HuH-7 (cell line): ENCODE measurements around the gene COMMD9.
A peak's percentile ranks its signal among the peaks of the same experiment; 100 is the strongest.
"Not testable (repeated sequence)": the region's sequence is repeated elsewhere in the genome, so short reads cannot be mapped to it uniquely, and the experiment has no call there.

ENCODE experiments used
- DNase-seq: peaks from one replicate; pipeline ENCODE4 v3.0.0; 2011; ENCODE audit warnings: low spot score

Gene COMMD9

GRCh38 chr11:36289226-36289852 is at the start of gene COMMD9:
Gene COMMD9 (minus strand): TSS chr11:36289424. CDS start chr11:36289412, 12 bp downstream.
- peak; percentile 86 for DNase-seq

DNA sequence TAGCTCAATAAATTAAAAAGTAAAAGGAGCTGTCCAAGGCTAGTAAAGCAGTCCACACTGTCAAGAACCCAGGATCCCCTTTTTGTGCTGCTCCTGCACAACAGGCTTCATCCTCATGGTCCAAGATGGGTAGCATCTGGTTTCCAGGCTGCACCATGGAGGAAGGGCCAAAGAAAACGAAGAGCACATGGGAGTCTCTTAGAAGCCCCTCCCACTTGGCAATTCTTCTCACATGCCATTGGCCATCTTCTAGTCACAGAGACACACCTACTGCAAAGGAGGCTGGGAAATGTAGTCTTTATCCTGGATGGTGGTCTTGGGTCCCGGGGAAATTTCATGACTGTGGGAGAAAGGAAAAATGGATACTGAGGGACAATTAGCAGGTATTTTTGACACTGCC is 44.7 kb upstream of the COMMD9 start:
- DNase-seq: no peak

DNA sequence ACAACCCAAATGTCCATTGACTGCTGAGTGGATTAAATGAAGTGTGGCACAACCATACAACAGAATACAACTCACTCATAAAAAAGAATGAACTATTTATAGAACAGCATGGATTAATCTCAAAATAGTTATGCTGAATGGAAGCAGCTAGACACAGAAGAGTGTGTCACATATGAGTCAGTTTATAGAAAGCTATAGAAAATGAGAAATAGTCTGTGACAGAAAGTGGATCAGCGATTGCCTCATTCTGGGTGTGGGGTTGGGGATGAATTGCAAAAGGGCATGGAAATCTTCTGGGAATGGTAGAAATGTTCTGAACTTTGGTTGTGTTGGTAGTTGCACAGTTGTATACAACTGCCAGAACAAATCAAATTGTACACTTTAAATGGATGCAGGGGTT is 44.2 kb upstream of the COMMD9 start:
- no peak for DNase-seq

DNA sequence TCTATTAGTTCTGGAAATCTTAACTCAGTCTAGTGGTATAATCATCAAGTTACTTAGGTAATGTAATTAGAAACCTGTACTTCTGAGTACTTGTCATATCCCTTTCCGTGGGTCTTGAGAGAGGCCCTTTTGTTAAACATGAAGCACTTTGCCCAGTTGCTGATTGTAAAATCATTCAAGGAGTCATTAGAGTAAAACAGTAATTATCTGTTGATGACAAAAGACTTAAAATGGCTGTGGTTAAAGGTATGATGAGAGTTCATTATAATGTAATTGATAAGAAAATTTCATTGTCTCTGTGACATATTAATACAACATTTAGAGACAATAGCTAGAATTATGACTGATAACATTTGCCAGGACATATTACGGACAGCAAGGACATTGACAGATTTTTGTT is 41.2 kb upstream of the COMMD9 start:
- no peak for DNase-seq

DNA sequence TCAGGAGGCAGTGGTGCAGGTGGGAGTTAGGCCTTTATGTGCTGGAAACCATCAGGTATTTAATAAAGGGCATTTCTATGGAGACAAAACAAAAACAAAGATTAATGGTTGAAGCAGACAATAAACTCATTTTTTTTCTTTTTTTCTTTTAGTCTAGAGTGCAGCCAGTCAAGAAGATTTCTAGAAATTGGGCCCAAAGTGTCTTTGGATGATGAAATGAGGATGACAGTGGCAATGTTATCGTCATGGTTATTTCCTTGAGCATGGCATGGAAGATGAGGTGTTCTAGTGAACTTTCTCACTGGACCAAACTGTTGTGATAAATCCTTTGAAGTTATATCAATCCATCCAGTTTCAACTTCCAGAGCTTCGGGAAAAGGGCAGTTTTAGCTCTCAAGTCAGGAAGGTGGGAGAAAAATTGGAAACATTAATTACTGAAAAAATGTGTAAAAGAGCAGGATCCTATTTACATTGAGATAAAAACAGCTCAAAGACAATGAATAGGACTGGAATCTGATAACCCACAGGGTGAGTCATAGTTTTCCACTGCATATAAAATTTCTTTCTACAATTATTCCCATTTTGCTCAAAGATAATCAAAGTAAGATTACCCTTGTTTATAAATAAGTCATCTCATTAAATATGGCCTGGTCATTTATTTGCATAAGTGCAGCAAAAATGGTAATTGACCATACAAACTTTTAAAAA is 39.9 kb upstream of the COMMD9 start:
- no peak for DNase-seq

DNA sequence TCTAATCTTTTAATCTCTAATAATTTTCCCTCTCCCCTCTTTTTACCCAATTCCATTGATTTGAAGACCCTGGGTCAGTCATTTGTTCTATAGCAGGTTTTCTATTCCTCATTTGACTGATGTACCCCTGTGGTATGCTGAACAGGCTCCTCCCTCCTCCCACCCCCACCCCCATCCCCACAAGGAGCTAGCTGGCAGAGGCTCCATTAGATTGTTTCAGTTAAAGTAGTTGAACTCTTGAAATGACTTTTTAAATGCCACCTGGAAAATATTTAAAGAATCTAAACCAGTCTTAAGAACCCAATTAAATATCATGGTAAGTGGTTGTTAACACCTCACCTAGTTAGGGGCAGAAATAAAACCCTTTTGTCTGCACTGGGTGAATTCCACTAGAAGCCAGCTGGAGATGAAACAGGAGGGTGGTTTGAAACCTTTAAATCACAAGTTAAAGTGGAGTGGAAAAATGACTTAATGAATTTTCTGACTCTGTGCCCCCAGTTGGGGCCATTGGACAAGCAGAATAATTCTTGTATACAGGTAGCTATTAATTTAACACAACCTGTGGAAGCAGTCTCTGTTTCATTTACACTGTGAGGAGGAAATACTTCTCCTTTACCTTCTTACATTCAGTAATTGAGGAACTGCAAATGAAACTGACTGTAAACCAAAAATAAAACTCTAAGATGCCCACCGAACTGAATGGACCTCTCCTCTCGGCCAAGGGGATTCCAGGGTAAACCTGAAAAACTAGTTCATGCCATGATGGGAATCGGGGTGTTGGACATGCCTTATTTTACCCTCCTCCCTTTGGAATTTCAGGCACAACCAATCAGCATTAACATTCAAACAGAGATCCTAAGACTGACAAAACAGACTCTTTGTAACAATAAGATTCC is 37.5 kb upstream of the COMMD9 start:
- no peak for DNase-seq

GRCh38 chr11:36325403-36325802 is 36.2 kb upstream of the COMMD9 start:
- DNase-seq: not testable (repeated sequence)

DNA sequence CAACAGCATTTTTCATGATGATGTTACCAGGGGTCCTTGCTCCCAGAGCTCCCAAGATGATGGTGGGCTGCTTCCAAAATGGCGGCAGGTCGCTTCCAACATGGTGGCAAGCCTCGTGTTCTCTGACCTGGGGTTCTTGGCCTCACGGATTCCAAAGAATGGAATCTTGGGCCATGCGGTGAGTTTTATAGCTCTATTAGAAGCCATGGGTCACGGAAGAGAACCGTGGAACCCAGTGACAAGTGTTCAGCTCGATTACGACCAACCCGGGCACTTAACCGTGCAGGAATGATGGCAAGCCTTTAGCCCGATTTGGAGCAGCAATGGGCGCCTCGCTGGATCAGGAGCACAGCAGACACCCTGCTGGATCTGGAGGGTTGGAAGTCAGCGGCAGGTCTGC is 35.7 kb upstream of the COMMD9 start:
- DNase-seq: not testable (repeated sequence)

GRCh38 chr11:36317992-36318391 is 28.8 kb upstream of the COMMD9 start:
- DNase-seq: no peak

GRCh38 chr11:36316049-36316448 is 26.8 kb upstream of the COMMD9 start:
- no peak for DNase-seq

DNA sequence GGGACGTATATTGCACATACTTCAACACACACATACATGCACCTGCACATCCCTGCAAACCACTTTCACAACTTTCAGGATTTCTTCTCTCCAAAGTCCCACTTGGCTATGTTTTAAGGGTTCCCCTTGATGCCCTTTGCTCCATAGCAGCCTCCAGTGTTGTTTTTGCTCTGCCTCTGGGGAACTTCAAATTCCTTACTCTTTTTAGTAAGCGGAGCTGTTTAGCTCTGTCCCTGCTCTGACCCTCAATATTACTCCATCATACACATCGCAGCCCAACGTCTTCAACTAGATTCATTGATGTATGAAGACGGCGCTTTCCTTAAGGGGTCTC is 25.2 kb upstream of the COMMD9 start:
- no peak for DNase-seq

- no peak for DNase-seq
Observed at GRCh38 chr11:36313750-36314433, 24.7 kb upstream of the COMMD9 start.

- no peak for DNase-seq
Observed at GRCh38 chr11:36312611-36313472, 23.6 kb upstream of the COMMD9 start.

DNA sequence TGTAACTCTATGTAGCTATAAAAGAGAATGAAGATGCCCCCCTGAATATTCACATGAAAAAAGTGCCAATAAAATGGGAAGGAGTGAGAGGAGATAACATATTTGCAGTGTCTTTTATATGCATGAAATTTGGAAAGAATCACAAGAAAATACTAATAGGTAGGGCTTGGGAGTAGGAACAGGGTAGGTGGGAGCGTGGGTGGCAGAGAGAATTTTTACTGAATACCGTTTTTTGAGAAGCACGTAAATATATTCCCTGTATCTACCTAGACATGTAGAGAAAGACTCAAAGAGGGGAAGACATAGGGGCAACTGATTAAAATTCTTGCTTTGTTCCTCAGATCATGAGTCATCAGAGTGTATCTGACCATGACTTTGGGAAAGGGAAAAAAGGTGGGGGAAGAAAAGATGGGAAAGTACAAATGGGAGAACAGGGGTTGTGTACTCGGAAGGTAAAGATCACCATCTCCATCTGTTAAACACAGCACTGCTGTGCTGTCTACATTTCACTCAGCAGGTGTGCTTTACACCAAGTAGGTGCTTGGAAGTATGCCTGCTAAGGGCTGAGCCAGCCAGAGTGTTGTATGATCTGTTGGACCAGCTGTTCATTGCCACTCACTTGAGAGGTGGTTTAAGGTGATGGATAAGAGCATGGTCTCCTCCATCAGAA is 22.8 kb upstream of the COMMD9 start:
- no peak for DNase-seq

DNA sequence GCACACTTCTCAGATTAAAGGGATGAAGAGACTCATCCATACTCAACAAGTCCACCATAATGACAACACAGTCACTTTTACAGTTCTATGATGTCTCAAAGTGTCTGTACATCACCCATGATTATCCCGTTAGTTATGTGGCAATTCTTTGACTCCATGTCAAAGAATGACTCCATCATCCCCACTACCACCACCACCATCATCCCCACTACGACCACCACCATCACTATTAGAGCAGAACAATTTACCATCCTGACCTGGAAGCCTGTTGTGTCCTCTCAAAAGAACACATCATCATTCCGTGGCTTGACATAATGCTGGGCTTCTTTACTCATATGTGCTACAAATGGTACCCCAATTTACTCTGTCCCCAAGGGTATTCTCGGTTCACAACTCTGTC is 20.6 kb upstream of the COMMD9 start:
- DNase-seq: no peak

DNA sequence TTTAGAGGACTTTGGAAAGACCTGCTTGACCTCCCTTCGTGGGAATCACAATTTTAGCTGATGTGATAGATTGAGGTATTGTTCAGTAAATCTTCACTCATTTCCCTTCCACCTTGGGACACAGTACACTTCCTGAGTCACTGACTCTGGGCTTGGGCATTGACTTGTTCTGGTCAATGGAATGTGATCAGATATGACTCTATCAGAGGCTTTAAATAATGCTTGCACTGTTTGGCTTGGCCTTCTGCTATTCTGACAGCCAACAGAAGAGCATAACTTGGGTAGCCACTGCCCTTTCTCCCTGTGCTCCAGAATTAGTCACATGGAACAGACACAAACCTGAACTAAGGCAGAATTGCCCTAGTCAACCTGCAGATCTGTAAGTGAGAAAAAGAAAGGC is 19.4 kb upstream of the COMMD9 start:
- no peak for DNase-seq

DNA sequence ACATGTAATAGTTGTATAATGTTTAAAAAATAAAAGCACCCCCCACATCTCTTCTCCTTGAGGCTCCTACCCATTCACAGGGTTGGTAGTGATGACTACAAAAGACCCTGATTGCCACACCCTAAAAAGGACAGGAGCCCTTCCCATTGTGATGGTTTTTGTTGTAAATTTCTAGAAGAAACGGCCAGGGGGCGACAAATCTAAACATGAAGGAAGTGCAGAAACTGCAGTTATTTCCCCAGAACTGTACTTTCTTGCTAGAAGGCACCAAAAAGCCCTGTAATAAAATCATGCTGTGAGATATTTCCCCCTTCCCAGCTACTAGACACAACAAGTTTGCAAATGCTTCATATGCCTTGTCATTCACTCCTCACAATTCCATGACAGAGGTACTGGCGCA is 17.7 kb upstream of the COMMD9 start:
- no peak for DNase-seq

- no peak for DNase-seq
Observed at GRCh38 chr11:36305047-36305446, 15.8 kb upstream of the COMMD9 start.

GRCh38 chr11:36304351-36304750 is 15.1 kb upstream of the COMMD9 start:
- DNase-seq: no peak

GRCh38 chr11:36300650-36301049 is 11.4 kb upstream of the COMMD9 start:
- DNase-seq: no peak
